Frontal cortex (tissue), 4 donors: ENCODE measurements around the gene PLGRKT. TPM values are rescaled to one million over a fixed set of nuclear protein-coding genes. Genes with fewer than 3 reads are reported as not detected.
"Not testable (repeated sequence)": the region's sequence is repeated elsewhere in the genome, so short reads cannot be mapped to it uniquely, and the experiment has no call there.

ENCODE experiments used
- DNase-seq, 2 donors: peaks; one replicate each; pipeline ENCODE4 v3.0.0; 2012; ENCODE audit warnings: low spot score in 2 of 2
- FAIRE-seq: peaks from 2 replicates; lab custom pipeline; 2012; peaks lifted over from hg19 to GRCh38; lab: Jason Lieb, UNC
- small RNA-seq: library from RNA; depleted of rRNA; stranded (forward); fragments of <200 nt; gene quantifications from one replicate; pipeline ENCODE3, GENCODE V24; 2014
- total RNA-seq: library from RNA; depleted of rRNA; stranded (reverse); fragments of >200 nt; gene quantifications from one replicate; pipeline ENCODE4 v1.2.3, GENCODE V29; 2014
- donor health status: control.
- donor health status: control.
- donor health status: control.

PLGRKT gene
- total RNA-seq, 1 donor from 2014 or later: 23.2 TPM

- no peak for FAIRE-seq
- DNase-seq: no peak
Observed at GRCh38 chr9:5326893-5327548, 110.7 kb downstream of the PLGRKT start.

GRCh38 chr9:5326187-5326586, 111.5 kb downstream of the PLGRKT start:
- FAIRE-seq (no peak), DNase-seq (no peak)

GRCh38 chr9:5321601-5322000, 116.1 kb downstream of the PLGRKT start:
- DNase-seq, FAIRE-seq: not testable (repeated sequence)

GRCh38 chr9:5321058-5321457, 116.7 kb downstream of the PLGRKT start:
- DNase-seq (no peak), FAIRE-seq (no peak)

- not testable (repeated sequence) for DNase-seq, FAIRE-seq
Observed at GRCh38 chr9:5316406-5316805, 121.3 kb downstream of the PLGRKT start.

- FAIRE-seq: no peak
Observed at GRCh38 chr9:5315187-5315923, 122.4 kb downstream of the PLGRKT start.

GRCh38 chr9:5310851-5311250, 126.9 kb downstream of the PLGRKT start:
- FAIRE-seq: no peak

More at GRCh38 chr9:5315187-5315923, 122.4 kb downstream of the PLGRKT start:
- no peak for DNase-seq

More at GRCh38 chr9:5310851-5311250, 126.9 kb downstream of the PLGRKT start:
- no peak for DNase-seq

Small RNAs within 50 kb of the gene (small RNA-seq; reads per million reads assigned to genes)
- not detected for gene AL135786.1
- not detected for gene HMGN2P31

Other genes starting within 250 kb of the PLGRKT start
- gene INSL4, start 206.5 kb downstream of the PLGRKT start, total RNA-seq: not detected
- not detected for gene RLN2, start 133.2 kb downstream of the PLGRKT start, total RNA-seq
- gene RLN1, start 98.0 kb downstream of the PLGRKT start, total RNA-seq: not detected
- gene CD274, start 12.6 kb upstream of the PLGRKT start, total RNA-seq: under 0.01 TPM
- gene PDCD1LG2, start 72.6 kb upstream of the PLGRKT start, total RNA-seq: 0.41 TPM
- 23.6 TPM for gene RIC1, start 191.2 kb upstream of the PLGRKT start, total RNA-seq